HG03175 (cell line): ENCODE data around the gene PBOV1.

Experiments used
- ATAC-seq: cut with Tn5 transposase; IDR thresholded peaks from one replicate; pipeline ENCODE4 v1.9.1; 2021; ENCODE audit warnings: mild to moderate bottlenecking, moderate library complexity; ENCODE audit not compliant: unreplicated experiment

The PBOV1 gene

DNA sequence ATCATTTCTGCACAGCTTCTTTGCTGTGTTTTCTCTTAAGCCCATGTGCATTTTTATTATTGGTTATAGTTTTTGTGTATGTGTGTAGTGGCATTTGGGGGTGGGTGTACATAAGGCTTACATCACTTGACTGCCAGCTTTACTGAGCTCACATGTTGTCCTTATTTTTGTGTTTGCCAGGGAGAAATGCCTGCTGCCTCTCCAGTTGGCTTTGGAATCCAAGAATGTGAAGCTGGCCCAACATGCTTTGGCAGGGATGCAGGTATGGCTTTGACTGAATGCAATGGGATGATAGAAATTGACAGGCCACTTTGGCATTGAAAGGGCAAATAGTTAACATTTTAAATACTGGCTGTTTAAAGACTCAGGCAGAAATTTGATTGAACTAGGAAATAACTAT is 11.4 kb downstream of the PBOV1 start:
- no peak for ATAC-seq

DNA sequence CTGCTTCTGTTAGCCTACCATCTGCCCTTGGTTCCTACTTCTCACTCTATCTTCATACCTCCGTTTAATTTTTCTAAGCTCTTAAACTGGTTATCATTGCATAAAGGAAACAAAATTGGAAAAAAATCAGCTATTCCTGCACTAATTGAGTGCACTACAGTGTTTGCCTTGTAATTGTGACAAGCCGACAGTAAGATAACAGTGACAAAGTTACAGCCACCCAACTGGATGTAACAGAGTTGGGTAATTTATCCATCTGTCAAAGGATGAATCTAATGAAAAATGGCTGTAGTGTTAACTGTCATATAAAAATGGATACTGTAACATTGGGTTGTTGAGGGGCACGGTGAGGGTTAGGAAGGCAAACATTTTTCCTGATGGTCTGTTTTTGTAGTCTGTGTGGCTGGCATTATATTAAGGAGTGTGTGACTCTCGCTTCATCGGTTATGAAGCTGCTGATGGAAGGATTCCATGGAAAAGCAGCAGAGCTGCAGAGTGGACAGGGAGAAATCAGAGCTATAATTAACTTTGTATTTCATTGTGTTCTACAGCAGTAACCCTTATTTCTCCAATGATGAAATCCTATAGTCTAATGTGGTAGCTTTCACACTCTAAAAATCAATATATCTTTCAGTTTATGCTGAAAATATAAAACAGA is 12.7 kb downstream of the PBOV1 start:
- ATAC-seq, result no peak

DNA sequence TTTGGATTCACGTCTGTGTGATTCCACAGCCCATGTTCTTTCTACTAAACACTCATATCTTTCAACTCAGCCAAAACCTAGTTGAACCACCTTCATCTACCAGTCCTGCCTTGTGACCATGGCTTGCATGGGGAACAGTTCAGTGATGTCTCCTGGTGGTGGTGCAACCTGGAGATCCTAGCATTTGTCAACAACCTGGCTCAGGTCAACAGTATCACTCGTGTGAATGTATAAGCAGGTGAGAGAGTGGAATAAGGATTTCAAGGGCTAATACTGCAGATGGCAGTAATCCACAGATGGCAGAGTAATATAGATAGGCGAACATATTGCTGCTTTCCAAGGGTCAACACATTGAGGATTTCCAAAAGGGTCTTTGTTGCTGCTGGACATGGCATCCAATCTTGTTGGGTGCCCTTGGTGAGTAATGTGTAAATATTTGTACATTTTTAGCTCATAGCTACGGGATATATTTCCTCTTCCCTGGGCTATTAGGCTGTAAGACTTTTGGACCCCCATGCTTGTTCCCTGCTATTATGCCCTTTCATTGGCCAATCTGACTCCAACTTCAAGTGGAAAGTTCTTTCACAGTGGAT is 13.4 kb downstream of the PBOV1 start:
- ATAC-seq, result no peak

DNA sequence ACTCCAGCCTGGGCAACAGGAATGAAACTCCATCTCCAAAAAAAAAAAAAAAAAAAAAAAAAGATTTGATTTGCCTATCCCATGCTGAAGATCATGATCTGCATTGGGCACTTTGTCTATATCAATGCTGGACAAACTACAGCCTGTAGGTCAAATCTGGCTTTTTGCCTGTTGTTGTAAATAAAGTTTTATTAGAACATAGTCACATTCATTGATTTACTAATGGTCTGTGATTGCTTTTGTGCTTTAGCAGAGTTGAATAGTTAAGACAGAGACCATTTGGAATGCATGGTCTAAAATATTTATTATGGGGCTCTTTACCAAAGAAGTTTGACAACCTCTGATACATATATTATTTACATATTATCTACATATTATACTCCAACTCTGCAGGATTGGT is 14.0 kb downstream of the PBOV1 start:
- no peak for ATAC-seq

DNA sequence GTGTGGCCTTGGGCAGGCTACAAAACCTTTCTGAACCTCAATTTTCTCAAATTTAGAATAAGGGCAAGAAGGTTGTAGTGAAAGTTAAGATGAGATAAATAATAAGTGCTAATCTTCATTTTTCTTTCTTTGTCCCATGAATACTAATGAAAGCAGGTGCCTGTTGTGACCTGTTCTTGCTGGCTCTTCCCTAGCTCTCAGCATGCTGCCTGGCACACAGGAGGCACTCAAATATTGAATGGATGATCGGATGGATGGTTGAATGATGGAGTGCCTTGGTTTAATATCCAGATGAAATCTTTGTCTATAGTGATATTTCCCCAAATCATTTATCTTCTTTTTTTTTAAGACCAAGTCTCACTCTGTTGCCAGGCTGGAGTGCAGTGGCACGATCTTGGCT is 15.0 kb downstream of the PBOV1 start:
- ATAC-seq, result no peak

DNA sequence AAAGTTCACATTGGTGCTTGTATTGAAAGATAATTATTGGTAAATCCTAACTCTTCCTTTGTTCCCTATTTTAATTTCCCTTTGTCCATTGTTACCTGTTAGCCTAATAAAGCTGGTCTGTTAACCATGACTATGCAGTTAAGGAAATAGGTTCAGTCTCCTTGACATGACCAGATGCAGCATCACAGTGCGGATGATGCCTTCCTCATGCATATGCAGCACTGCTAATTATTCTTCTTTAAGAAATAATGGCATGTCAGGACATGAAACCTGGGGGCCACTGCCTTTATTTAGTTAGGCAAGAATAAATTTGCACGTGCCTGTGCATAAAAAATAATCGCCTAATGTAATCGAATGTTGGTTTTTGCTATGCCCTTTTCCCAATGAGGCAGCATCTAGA is 16.5 kb downstream of the PBOV1 start:
- ATAC-seq, result no peak

DNA sequence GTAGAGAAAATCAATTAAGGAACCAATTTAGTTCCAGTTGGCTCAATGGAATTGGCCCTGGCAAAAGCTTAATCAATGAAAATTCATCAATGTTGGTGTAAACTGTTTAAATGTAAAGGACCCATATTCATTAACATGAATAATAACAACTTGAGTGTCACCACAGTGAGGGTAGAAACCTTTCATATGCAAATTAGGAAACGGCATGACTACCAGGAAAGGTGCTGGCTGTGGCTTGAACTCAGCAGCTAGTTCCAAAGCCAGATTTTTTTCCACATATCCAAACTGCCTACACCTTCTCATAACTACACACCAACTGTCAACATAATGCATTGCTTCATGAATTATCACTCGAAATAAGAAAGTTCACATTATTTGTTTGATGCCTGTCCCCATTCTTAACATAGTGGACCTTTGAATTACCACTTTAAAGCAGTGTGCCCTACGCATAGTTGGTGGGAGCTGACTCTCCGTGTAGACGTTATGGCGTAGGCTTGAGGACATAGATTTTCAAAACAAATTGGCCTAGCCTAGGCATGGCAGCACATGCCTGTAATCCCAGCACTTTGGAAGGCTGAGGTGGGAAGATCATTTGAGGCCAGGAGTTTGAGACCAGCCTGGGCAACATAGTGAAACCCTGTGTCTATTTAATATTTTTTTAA is 19.7 kb downstream of the PBOV1 start:
- ATAC-seq, result no peak

DNA sequence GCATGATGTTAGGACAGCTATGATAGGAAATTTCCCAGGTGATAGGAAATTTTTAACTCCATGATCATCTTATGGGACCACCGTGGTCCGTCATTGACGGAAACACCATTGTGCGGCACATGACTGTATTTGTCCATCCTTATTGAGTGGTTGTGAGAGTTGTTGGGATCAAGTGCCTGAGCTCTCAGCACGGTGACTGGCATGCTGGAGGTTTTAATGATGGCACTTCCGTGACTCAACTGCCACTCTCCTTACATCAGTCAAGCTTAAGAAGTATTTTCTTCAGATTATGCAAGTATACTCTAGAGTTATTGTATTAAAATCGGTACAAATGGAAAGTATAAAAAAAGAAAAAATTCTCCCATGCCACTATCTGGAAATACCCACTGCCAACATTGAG is 20.7 kb downstream of the PBOV1 start:
- ATAC-seq, result no peak

DNA sequence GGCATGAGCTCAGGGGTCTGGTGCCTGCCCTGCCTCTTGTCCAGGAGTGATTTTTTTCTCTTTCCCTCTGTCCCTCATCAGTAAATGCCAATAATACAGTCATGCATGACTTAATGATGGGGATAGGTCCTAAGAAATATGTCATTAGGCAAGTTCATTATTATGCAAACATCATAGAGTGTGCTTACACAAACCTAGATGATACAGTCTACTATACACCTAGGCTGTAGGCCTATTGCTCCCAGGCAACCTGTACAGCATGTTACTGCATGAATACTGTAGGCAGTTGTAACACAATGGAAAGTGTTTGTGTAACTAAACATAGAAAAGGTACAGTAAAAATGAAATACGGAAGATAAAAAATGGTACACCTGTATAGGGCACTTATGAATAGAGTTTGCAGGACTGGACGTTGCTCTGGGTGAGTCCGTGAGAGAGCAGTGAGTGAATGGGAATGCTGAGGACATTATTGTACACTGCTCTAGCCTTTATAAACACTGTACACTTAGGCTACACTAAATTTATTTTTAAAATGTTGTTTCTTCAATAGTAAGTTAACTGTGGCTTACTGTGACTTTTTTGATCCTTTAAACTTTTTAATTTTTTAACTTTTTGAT is 22.1 kb downstream of the PBOV1 start:
- ATAC-seq, result no peak

DNA sequence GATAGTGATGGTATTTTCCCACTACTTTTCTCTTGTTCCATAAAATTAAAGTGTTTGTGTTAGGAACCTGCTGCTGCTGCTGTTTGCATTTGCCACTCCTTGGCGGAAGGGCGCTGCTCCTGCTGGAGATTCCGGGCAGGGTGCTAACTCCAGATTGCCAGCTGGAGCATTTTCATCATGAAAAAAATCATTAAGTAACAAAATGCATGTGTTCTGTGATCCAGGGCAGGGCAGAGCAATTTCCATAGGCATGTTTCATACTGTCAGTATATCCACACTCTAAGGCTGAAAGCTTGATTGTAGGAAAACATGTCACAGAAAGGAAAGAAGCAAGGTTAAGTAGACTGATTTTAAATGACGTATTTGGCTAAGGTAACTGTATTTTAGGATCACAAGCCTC is 24.0 kb downstream of the PBOV1 start:
- no peak for ATAC-seq

DNA sequence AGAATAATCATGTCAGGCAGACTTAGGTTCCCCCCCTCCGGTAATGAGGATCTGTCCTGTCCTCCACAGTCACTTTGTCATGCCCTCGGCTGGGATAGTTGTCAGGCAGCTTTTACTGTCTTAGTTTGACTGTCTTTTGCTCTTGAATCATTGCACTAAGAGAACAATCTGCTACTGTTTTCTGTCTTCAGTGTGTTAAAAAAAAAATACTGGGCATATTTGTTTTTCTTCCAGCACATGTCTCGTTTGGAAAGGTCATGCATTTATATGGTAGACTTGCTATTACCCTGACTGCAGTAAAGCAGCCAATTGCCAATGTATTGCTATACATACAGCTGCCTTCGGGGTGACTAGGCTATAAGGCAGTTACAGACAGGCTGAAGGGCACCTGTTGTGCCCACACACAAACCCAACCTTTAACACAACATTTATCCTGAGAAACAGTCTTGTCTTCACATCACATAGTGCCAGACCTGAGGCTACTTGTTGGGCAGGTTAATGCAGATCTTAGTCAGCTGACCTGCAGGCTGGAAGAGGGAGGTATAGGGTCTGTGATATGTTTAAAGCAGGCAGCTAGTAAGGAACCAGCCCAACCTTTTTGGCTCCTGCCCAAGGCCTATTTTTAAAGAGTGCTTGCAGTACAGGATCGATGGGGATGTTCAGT is 29.9 kb downstream of the PBOV1 start:
- no peak for ATAC-seq

DNA sequence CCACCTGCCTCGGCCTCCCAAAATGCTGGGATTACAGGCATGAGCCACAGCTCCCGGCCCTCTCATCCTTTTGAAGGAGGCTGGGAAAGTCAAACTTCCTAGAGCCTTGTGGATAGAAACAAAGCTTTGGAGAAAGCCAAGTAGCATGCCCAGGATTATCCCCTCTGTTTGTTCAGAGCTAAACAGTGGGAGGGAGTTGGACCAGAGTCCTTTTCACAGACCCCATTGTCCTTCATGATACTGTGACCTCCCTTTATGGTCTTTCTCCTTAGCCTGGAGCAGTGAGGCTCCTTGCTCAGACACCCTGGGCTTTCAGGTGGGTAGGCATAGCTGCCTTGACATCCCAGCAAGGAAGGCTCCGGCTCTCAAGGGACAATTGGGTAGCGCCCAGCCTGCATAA is 31.1 kb downstream of the PBOV1 start:
- ATAC-seq, result no peak

DNA sequence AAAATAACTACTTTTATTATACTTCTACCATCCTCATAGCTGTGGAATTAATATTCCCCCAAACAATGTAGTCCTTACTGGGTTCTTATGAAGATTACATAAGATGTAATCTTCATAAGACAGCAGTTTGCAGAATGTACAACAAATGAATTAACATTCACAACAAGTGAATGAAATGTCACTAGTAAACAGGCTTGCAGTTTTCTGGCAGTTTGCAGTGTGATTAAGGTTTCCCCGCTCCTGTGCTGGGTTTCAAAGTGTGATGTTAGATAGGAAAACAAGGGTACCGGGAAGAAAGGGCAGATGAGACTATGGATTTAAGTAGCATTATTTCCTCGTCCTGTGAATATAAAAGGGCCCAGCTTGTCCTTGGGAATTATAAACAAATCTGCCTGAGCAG is 34.1 kb downstream of the PBOV1 start:
- no peak for ATAC-seq

DNA sequence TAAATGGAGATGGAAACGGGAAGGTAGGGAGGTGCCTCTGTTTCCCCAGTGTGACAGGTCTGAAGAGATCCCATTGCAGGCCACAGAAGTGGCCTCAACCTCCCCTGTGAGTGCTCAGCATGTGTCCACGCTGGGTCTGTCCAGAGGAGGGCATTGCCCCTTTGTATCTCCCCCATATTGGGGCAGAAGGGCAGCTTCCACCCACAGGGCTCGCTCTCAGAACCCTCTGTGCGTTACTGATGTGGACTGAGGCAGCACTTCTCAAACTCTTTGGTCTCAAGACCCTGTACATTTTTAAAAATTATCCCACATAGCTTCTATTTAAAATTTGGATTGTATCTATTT is 34.5 kb downstream of the PBOV1 start:
- no peak for ATAC-seq

DNA sequence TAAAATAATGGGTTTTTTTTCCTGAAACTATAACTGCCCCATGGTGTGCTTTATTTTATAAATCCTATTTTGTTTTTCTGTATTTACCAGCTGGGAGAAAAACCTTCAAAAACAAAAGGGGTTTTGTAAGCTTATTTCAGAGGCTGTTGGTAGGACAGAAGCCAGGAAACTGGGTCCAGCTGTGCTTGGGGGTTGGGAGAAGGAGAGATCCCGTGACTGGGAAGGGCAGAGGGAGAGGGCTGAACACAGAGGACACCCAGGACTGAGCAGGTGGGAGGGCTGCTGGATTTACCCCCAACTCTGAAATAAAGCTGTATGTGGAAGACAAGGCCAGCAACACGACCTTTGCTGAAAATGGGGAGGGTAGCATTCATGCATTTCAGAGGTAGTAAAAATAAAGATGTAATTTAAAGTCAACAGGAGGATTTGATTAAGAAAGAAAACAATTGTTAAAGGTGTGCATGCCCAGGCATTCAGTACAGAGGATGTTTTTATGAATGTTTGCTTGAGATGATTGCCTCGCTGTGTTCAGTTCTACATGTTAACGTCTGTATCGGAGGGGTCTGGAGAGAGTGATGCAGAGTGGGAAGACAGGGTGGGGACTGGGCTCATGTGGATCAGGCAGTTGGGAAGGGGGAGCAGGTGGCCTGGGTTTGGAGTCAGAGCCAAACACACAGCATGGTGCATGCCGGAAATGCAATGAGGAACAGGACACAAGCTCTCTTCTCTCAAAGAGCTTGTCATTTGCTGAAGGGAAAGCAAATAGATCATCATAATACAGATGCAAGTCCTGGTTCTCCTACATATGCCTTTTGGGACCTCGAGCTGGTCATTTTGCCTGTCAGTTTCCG is 35.1 kb downstream of the PBOV1 start:
- ATAC-seq, result no peak

DNA sequence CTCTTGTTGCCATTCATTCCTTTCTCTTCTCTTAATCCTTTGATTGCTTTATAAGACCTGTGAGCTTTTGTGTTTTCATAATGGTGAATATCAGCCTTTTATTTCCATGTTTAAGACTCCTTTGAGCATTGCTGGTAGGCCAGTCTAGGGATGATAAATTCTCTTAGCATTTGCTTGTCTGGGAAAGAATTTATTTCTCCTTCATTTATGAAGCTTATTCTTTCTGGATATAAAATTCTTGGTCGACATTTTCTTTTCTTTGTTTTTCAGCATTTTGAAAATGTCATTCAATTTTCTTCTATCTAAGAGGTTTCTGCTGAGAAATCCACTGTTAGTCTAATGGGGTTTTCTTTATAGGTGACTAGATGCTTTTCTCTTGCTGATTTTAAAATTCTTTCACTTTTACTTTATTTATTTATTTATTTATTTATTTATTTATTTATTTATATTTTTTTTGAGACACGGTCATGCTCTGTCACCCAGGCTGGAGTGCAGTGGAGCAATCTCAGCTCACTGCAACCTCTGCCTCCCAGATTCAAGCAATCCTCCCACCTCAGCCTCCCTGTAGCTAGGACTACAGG is 41.5 kb downstream of the PBOV1 start:
- ATAC-seq, result no peak

DNA sequence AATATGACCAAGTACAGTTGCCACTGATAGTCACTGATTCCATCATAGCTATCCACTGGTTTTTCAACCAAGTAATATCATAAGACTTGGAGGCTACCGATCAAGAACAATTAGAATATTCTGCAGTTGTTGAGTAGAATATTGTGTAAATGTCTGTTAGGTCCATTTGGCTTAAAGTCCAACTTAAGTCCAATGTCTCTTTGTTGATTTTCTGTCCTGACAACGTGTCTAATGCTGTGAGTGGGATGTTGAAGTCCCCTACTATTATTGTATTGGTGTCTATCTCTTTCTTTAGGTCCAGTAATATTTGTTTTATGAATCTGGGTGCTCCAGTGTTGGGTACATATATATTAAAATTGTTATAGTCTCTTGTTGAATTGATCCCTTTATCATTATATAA is 42.7 kb downstream of the PBOV1 start:
- no peak for ATAC-seq
